SK-N-SH (cell line): ENCODE data around the gene AATF. TPM values are rescaled to one million over a fixed set of nuclear protein-coding genes. Genes with fewer than 3 reads are reported as not detected.
A peak's percentile ranks its signal among the peaks of the same experiment; 100 is the strongest.

Experiments used
- CTCF ChIA-PET: fragments of 300-600, 350-600 bp; formaldehyde crosslinking; extraction: SDS; loops from one replicate; lab custom pipeline; 2021; lab: Yijun Ruan, JAX
- POLR2A ChIA-PET: fragments of 350-600 bp; sonication (Branson Sonifier 250); formaldehyde crosslinking; extraction: SDS; loops from one replicate; lab custom pipeline; 2020; ENCODE audit warnings: antibody characterized with exemption, inconsistent platforms; lab: Yijun Ruan, JAX
- DNase-seq: peaks from one replicate; pipeline ENCODE4 v3.0.0; 2012
- H2AFZ ChIP-seq: fragments of 200-600 bp; sonication (generic); 2 replicates; pipeline ENCODE4 v1.8.1; 2016; ENCODE audit warnings: antibody characterized with exemption, mild to moderate bottlenecking, low read depth
- H3F3A ChIP-seq: fragments of 200-600 bp; sonication (generic); replicated peaks from 2 replicates; pipeline ENCODE3; 2016; ENCODE audit warnings: antibody characterized with exemption, mild to moderate bottlenecking; ENCODE audit not compliant: insufficient read depth
- H3K27ac ChIP-seq, 2 experiments: fragments of 200-500 bp in 1 of 2; fragments of 200-600 bp in 1 of 2; sonication (Bioruptor generic) in 1 of 2; sonication (generic), shearing (Covaris generic) in 1 of 2; 2 replicates each; pipeline versions ENCODE4 v1.5.1 to v1.6.1; 2014 to 2016; ENCODE audit warnings: low read depth in 2 of 2, inconsistent platforms in 1 of 2, low read length in 1 of 2, mild to moderate bottlenecking in 1 of 2, mixed read lengths in 1 of 2
- H3K27me3 ChIP-seq: fragments of 200-600 bp; sonication (generic), shearing (Covaris generic); 2 replicates; pipeline ENCODE4 v1.6.1; 2016; ENCODE audit warnings: mixed run types; ENCODE audit not compliant: insufficient read depth
- H3K36me3 ChIP-seq, 2 experiments: fragments of 200-500 bp in 1 of 2; fragments of 200-600 bp in 1 of 2; sonication (Bioruptor generic) in 1 of 2; sonication (generic) in 1 of 2; replicated peaks in 1 of 2; 2 replicates each; pipeline versions ENCODE3 to v1.5.1; 2014 to 2016; ENCODE audit warnings: low read length in 1 of 2, mild to moderate bottlenecking in 1 of 2; ENCODE audit not compliant: insufficient read depth in 2 of 2, control insufficient read depth in 1 of 2
- H3K4me1 ChIP-seq, 2 experiments: fragments of 200-500 bp in 1 of 2; fragments of 200-600 bp in 1 of 2; sonication (Bioruptor generic) in 1 of 2; sonication (generic), shearing (Covaris generic) in 1 of 2; 2 replicates each; pipeline versions ENCODE4 v1.5.1 to v1.6.1; 2014 to 2016; ENCODE audit warnings: low read depth in 1 of 2, low read length in 1 of 2, mixed run types in 1 of 2; ENCODE audit not compliant: insufficient read depth in 2 of 2, control insufficient read depth in 1 of 2
- H3K4me2 ChIP-seq: fragments of 200-600 bp; sonication (generic), shearing (Covaris generic); 2 replicates; pipeline ENCODE4 v1.6.1; 2017; ENCODE audit warnings: mixed run types
- H3K4me3 ChIP-seq, 2 experiments: fragments of 200-500 bp in 1 of 2; fragments of 200-600 bp in 1 of 2; sonication (Bioruptor generic) in 1 of 2; sonication (generic), shearing (Covaris generic) in 1 of 2; 2 replicates each; pipeline versions ENCODE4 v1.5.1 to v1.8.1; 2014 to 2016; ENCODE audit warnings: low read depth in 2 of 2, inconsistent platforms in 1 of 2, low read length in 1 of 2, mild to moderate bottlenecking in 1 of 2, mixed read lengths in 1 of 2, moderate library complexity in 1 of 2
- H3K79me2 ChIP-seq: fragments of 200-600 bp; sonication (generic); 2 replicates; pipeline ENCODE4 v1.8.1; 2017; ENCODE audit warnings: mild to moderate bottlenecking; ENCODE audit not compliant: insufficient read depth
- H3K9ac ChIP-seq: fragments of 200-600 bp; sonication (generic); 2 replicates; pipeline ENCODE4 v1.6.1; 2017; ENCODE audit warnings: mixed run types
- H3K9me2 ChIP-seq: fragments of 200-600 bp; sonication (generic); 2 replicates; pipeline ENCODE4 v1.6.1; 2017; ENCODE audit warnings: mixed run types
- H3K9me3 ChIP-seq: fragments of 200-600 bp; sonication (generic); 2 replicates; pipeline ENCODE4 v1.6.1; 2017; ENCODE audit warnings: mixed run types, mild to moderate bottlenecking, moderate library complexity
- H4K20me1 ChIP-seq: fragments of 200-600 bp; sonication (generic); 2 replicates; pipeline ENCODE4 v1.6.1; 2017; ENCODE audit warnings: mild to moderate bottlenecking, mixed run types; ENCODE audit not compliant: insufficient read depth
- CHD2 ChIP-seq: fragments of 150-350 bp; IDR thresholded peaks from 2 replicates; pipeline ENCODE4 v1.6.1; 2018; ENCODE audit warnings: low read length; ENCODE audit not compliant: partially characterized antibody
- CTCF ChIP-seq: fragments of 200-600 bp; sonication (generic); IDR thresholded peaks from 2 replicates; pipeline ENCODE4 v1.6.1; 2017; ENCODE audit warnings: antibody characterized with exemption, mild to moderate bottlenecking, moderate library complexity
- EP300 ChIP-seq, 2 experiments: IDR thresholded peaks; 2 replicates each; pipeline versions ENCODE4 v1.4.0 to v1.6.1; 2012; ENCODE audit warnings: borderline replicate concordance in 1 of 2, low read depth in 1 of 2, low read length in 1 of 2
- FOXJ3 ChIP-seq: sonication (generic); formaldehyde crosslinking; IDR thresholded peaks from 2 replicates; pipeline ENCODE4 v1.5.1; 2020; ENCODE audit warnings: mild to moderate bottlenecking, missing genetic modification reagents
- GATA2 ChIP-seq: sonication (generic); formaldehyde crosslinking; IDR thresholded peaks from 2 replicates; pipeline ENCODE4 v1.5.0; 2020; ENCODE audit warnings: mild to moderate bottlenecking, missing genetic modification reagents
- JUND ChIP-seq: IDR thresholded peaks from 2 replicates; pipeline ENCODE4 v1.4.0; 2012
- MAX ChIP-seq: IDR thresholded peaks from 2 replicates; pipeline ENCODE4 v1.4.0; 2012; ENCODE audit warnings: low read depth
- MXI1 ChIP-seq: IDR thresholded peaks from 2 replicates; pipeline ENCODE4 v1.6.1; 2012; ENCODE audit warnings: mild to moderate bottlenecking, low read depth, low read length, improper control_type of control experiment
- PBX3 ChIP-seq: IDR thresholded peaks from 2 replicates; pipeline ENCODE4; 2012
- RCOR1 ChIP-seq: fragments of 150-350 bp; IDR thresholded peaks from 2 replicates; pipeline ENCODE4 v1.6.1; 2017; ENCODE audit warnings: antibody characterized with exemption, low read length
- RXRA ChIP-seq: IDR thresholded peaks from 2 replicates; pipeline ENCODE4 v1.4.0; 2012; ENCODE audit warnings: low read depth, mild to moderate bottlenecking, borderline replicate concordance
- SIN3A ChIP-seq: IDR thresholded peaks from 2 replicates; pipeline ENCODE4 v1.6.1; 2012; ENCODE audit warnings: low read depth, mild to moderate bottlenecking, low read length, moderate library complexity, borderline replicate concordance
- TEAD4 ChIP-seq: IDR thresholded peaks from 2 replicates; pipeline ENCODE4 v1.4.0; 2012; ENCODE audit warnings: mild to moderate bottlenecking, borderline replicate concordance; ENCODE audit not compliant: insufficient read depth
- USF2 ChIP-seq: fragments of 150-350 bp; IDR thresholded peaks from 2 replicates; pipeline ENCODE4 v1.6.1; 2017; ENCODE audit warnings: antibody characterized with exemption, low read length, low read depth, borderline replicate concordance
- WGBS: methylation state at CpG from one replicate; pipeline ENCODE4 v1.1.6; 2017; ENCODE audit warnings: low lambda C conversion rate; 5-methylcytosine and 5-hydroxymethylcytosine counted together
- polyA plus RNA-seq, 3 experiments: library from polyadenylated mRNA; depleted of rRNA; stranded (reverse); fragments of >200 nt; gene quantifications; 2 replicates each; pipeline ENCODE4 v1.2.3, GENCODE V29; 2012

The AATF gene
- polyA plus RNA-seq, 1 of the 3 experiments (the other 2 are of a cell fraction), result 18.8 TPM

GRCh38 chr17:37016780-37017179, 68.0 kb downstream of the AATF start:
- H3K79me2 ChIP-seq, result peaks cover 3% of the 10 kb centered on the region; the same call in 1 of the 2 replicates
- DNase-seq, result no peak
- no peaks in the 10 kb centered on the region for H3K9me3 ChIP-seq
- peaks cover 0 to 7% of the 10 kb centered on the region in 2 experiments; a peak in 2 of 4 replicates for H3K4me1 ChIP-seq
- H3K27me3 ChIP-seq, result no peaks in the 10 kb centered on the region
- 94% methylated on average over 4 of the region's 4 CpGs for WGBS
- peaks cover 9 to 13% of the 10 kb centered on the region in 2 experiments for H3K36me3 ChIP-seq
- H4K20me1 ChIP-seq, result no peaks in the 10 kb centered on the region
- ChIA-PET POLR2A (interaction anchor here (1.4 kb wide), 1 partner anchor 23 kb away, joined by 4 read pairs; no protein-coding TSS in a partner anchor), CTCF (interaction anchor here (2.0 to 2.3 kb wide), 2 partner anchors 10 to 31 kb away, joined by 4 to 10 read pairs; no protein-coding TSS in a partner anchor)
- TF ChIP-seq PBX3 (no peak), JUND (no peak)
- no peak overlapping the region for H2AFZ ChIP-seq
- no peak overlapping the region for H3K4me3 ChIP-seq
- no peaks in the 10 kb centered on the region for H3F3A ChIP-seq
- no peak overlapping the region for H3K4me2 ChIP-seq
- H3K9ac ChIP-seq, result no peak overlapping the region
- no peak overlapping the region for H3K27ac ChIP-seq
- no peaks in the 10 kb centered on the region for H3K9me2 ChIP-seq

GRCh38 chr17:37017404-37017803, 68.7 kb downstream of the AATF start:
- no peak overlapping the region for H3K4me3 ChIP-seq
- peaks cover 3% of the 10 kb centered on the region; the same call in 1 of the 2 replicates for H3K79me2 ChIP-seq
- H3K9ac ChIP-seq, result no peak overlapping the region
- no peak overlapping the region for H3K4me2 ChIP-seq
- peaks cover 0 to 7% of the 10 kb centered on the region in 2 experiments; a peak in 2 of 4 replicates for H3K4me1 ChIP-seq
- POLR2A ChIA-PET, result interaction anchor here (1.4 kb wide), 1 partner anchor 24 kb away, joined by 4 read pairs; no protein-coding TSS in a partner anchor
- DNase-seq, result peak; percentile 38
- CTCF ChIA-PET, result interaction anchor here (2.0 to 2.3 kb wide), 2 partner anchors 11 to 30 kb away, joined by 4 to 10 read pairs; no protein-coding TSS in a partner anchor
- 86% methylated on average over 1 of the region's 1 CpG for WGBS
- no peak overlapping the region for H2AFZ ChIP-seq
- H3F3A ChIP-seq, result no peaks in the 10 kb centered on the region
- peaks cover 9 to 13% of the 10 kb centered on the region in 2 experiments for H3K36me3 ChIP-seq
- H3K9me2 ChIP-seq, result no peaks in the 10 kb centered on the region
- H3K27ac ChIP-seq, result no peak overlapping the region
- no peaks in the 10 kb centered on the region for H3K9me3 ChIP-seq
- TF ChIP-seq EP300 (IDR thresholded peaks at IDR 0.05; ENCODE audit: borderline replicate concordance in 1 of 2, low read depth in 1 of 2, low read length in 1 of 2), result peak in 1 of 2 experiments; percentile 64; a peak in 1 of 4 replicates
- TF ChIP-seq USF2, result no peak
- TF ChIP-seq FOXJ3 (CRISPR knock-in tag), result no peak
- no peak for TF ChIP-seq TEAD4
- peak; percentile 88 for TF ChIP-seq GATA2 (CRISPR knock-in tag)
- TF ChIP-seq CTCF, result no peak
- TF ChIP-seq RXRA, result no peak
- TF ChIP-seq CHD2, result no peak
- no peak for TF ChIP-seq SIN3A
- TF ChIP-seq RCOR1, result peak; percentile 62; the same call in 1 of the 2 replicates
- no peak for TF ChIP-seq MAX
- no peak for TF ChIP-seq MXI1
- no peaks in the 10 kb centered on the region for H3K27me3 ChIP-seq
- no peaks in the 10 kb centered on the region for H4K20me1 ChIP-seq
